SK-N-SH treated with all-trans-retinoic acid at 6 μM for 48 hours (cell line): ENCODE results near the gene NAMPT.

Experiments used
- ARNTL ChIP-seq: fragments of 450-650 bp; formaldehyde crosslinking; IDR thresholded peaks from 2 replicates; pipeline ENCODE4 v1.5.0; 2020; ENCODE audit warnings: low read depth, mild to moderate bottlenecking, moderate library complexity, borderline replicate concordance
- BACH2 ChIP-seq: fragments of 250-450 bp; sonication (Bioruptor Pico); IDR thresholded peaks from 2 replicates; pipeline ENCODE4 v1.9.0; 2021; ENCODE audit warnings: mild to moderate bottlenecking, borderline replicate concordance
- ISL1 ChIP-seq: fragments of 250-450 bp; sonication (Bioruptor Pico); IDR thresholded peaks from 2 replicates; pipeline ENCODE4 v2.1.2; 2022; ENCODE audit warnings: mild to moderate bottlenecking, moderate library complexity
- PPARA ChIP-seq: fragments of 250-450 bp; sonication (Bioruptor Pico); IDR thresholded peaks from 2 replicates; pipeline ENCODE4 v1.5.0; 2020; ENCODE audit warnings: mild to moderate bottlenecking, borderline replicate concordance
- TCF4 ChIP-seq: fragments of 250-450 bp; sonication (Bioruptor Pico); IDR thresholded peaks from 2 replicates; pipeline ENCODE4 v1.8.0; 2021; ENCODE audit warnings: mild to moderate bottlenecking, moderate library complexity, borderline replicate concordance
- ZNF8 ChIP-seq: fragments of 450-650 bp; formaldehyde crosslinking; IDR thresholded peaks from 2 replicates; pipeline ENCODE4 v1.5.0; 2020; ENCODE audit warnings: mild to moderate bottlenecking, moderate library complexity
- TF ChIP-seq, protein P1 (sequence below): fragments of 250-450 bp; sonication (Bioruptor Pico); IDR thresholded peaks from 2 replicates; pipeline ENCODE4 v1.5.1; 2020; ENCODE audit warnings: low read depth, mild to moderate bottlenecking, moderate library complexity
- TF ChIP-seq, protein P2 (sequence below): fragments of 250-450 bp; sonication (Bioruptor Pico); IDR thresholded peaks from 2 replicates; pipeline ENCODE4 v1.8.0; 2020; ENCODE audit warnings: mild to moderate bottlenecking, moderate library complexity, borderline replicate concordance
- TF ChIP-seq, protein P3 (sequence below): fragments of 250-450 bp; sonication (Bioruptor Pico); IDR thresholded peaks from 2 replicates; pipeline ENCODE4 v1.8.0; 2021; ENCODE audit warnings: low read depth, mild to moderate bottlenecking, moderate library complexity, borderline replicate concordance

DNA sequence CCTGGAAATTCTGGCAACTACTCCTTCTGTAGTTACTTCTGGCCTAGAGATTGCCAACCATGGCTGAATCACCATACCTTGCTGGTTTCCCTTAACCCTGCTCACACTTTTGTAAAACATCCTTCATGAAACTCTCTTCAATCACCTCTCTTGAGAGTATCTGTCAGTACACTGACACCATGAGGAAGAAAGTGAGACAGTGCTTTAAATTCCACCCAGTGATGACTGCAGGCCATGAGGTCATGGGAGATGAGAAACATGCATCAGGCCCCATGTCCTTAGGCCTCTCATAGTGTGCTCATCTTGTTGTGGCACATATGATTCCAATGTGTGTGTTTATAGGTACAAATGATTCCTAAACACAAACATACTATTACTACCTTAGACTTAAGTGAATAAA, 24.6 kb upstream of the NAMPT start:
- TF ChIP-seq, protein P1, sequence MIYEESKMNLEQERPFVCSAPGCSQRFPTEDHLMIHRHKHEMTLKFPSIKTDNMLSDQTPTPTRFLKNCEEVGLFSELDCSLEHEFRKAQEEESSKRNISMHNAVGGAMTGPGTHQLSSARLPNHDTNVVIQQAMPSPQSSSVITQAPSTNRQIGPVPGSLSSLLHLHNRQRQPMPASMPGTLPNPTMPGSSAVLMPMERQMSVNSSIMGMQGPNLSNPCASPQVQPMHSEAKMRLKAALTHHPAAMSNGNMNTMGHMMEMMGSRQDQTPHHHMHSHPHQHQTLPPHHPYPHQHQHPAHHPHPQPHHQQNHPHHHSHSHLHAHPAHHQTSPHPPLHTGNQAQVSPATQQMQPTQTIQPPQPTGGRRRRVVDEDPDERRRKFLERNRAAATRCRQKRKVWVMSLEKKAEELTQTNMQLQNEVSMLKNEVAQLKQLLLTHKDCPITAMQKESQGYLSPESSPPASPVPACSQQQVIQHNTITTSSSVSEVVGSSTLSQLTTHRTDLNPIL (CRISPR knock-in tag), result no peak
- TF ChIP-seq, protein P2, sequence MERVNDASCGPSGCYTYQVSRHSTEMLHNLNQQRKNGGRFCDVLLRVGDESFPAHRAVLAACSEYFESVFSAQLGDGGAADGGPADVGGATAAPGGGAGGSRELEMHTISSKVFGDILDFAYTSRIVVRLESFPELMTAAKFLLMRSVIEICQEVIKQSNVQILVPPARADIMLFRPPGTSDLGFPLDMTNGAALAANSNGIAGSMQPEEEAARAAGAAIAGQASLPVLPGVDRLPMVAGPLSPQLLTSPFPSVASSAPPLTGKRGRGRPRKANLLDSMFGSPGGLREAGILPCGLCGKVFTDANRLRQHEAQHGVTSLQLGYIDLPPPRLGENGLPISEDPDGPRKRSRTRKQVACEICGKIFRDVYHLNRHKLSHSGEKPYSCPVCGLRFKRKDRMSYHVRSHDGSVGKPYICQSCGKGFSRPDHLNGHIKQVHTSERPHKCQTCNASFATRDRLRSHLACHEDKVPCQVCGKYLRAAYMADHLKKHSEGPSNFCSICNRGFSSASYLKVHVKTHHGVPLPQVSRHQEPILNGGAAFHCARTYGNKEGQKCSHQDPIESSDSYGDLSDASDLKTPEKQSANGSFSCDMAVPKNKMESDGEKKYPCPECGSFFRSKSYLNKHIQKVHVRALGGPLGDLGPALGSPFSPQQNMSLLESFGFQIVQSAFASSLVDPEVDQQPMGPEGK (CRISPR knock-in tag), result no peak
- TF ChIP-seq BACH2 (CRISPR knock-in tag), result no peak
- TF ChIP-seq ISL1, result no peak
- no peak for TF ChIP-seq PPARA
- TF ChIP-seq, protein P3, sequence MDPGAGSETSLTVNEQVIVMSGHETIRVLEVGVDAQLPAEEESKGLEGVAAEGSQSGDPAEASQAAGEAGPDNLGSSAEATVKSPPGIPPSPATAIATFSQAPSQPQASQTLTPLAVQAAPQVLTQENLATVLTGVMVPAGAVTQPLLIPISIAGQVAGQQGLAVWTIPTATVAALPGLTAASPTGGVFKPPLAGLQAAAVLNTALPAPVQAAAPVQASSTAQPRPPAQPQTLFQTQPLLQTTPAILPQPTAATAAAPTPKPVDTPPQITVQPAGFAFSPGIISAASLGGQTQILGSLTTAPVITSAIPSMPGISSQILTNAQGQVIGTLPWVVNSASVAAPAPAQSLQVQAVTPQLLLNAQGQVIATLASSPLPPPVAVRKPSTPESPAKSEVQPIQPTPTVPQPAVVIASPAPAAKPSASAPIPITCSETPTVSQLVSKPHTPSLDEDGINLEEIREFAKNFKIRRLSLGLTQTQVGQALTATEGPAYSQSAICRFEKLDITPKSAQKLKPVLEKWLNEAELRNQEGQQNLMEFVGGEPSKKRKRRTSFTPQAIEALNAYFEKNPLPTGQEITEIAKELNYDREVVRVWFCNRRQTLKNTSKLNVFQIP (CRISPR knock-in tag), result no peak
- no peak for TF ChIP-seq ARNTL (CRISPR knock-in tag)
- TF ChIP-seq TCF4 (CRISPR knock-in tag), result no peak
- TF ChIP-seq ZNF8 (CRISPR knock-in tag), result no peak
